Adipose tissue (tissue), 3 donors: Measurements from ENCODE around the gene DCDC2B. TPM values are rescaled to one million over a fixed set of nuclear protein-coding genes. Genes with fewer than 3 reads are reported as not detected.

Experiments used
- H3K27ac ChIP-seq: one replicate; pipeline ENCODE4 v1.5.1; 2013; ENCODE audit warnings: low read depth, low read length
- WGBS, 3 donors: extraction: QIAGEN DNeasy Blood & Tissue Kit; methylation state at CpG; one replicate each; pipeline ENCODE4 v1.1.7; 2013; 5-methylcytosine and 5-hydroxymethylcytosine counted together
- polyA plus RNA-seq, 3 donors: library from polyadenylated mRNA; stranded (reverse); fragments of 200-250 nt; gene quantifications; one replicate each; pipeline ENCODE4 v1.2.3, GENCODE V29; 2013
- donor health status: healthy with polysubstance abuse.
- donor health status: Bipolar disorder and iron deficiency.
- donor health status: healthy.

DCDC2B gene
- polyA plus RNA-seq, 3 donors = not detected

- H3K27ac ChIP-seq = no peak overlapping the region
- 93 to 98% (median 94%) methylated on average over 6 of the region's 6 CpGs for WGBS, 3 donors
These were observed 13.9 kb upstream of the DCDC2B start for GRCh38 chr1:32194984-32195383.

GRCh38 chr1:32195531-32195930 is 13.4 kb upstream of the DCDC2B start:
- WGBS, 3 donors = 83 to 93% (median 85%) methylated on average over 3 of the region's 3 CpGs
- no peak overlapping the region for H3K27ac ChIP-seq

- H3K27ac ChIP-seq = no peak overlapping the region
These were observed 12.7 kb upstream of the DCDC2B start for GRCh38 chr1:32195972-32196823.

- WGBS, 3 donors = 79 to 93% (median 92%) methylated on average over 1 of the region's 1 CpG
- H3K27ac ChIP-seq = no peak overlapping the region
These were observed 11.8 kb upstream of the DCDC2B start for GRCh38 chr1:32197074-32197473.

GRCh38 chr1:32197837-32198236 is 11.1 kb upstream of the DCDC2B start:
- no peak overlapping the region for H3K27ac ChIP-seq
- 54 to 80% (median 61%) methylated on average over 6 of the region's 6 CpGs for WGBS, 3 donors

GRCh38 chr1:32198237-32199042 is 10.4 kb upstream of the DCDC2B start:
- H3K27ac ChIP-seq = no peak overlapping the region
- WGBS, 3 donors = 74 to 86% (median 83%) methylated on average over 3 of the region's 3 CpGs

GRCh38 chr1:32199043-32199716 is 9.7 kb upstream of the DCDC2B start:
- 53 to 72% (median 67%) methylated on average over 4 of the region's 4 CpGs for WGBS, 3 donors
- no peak overlapping the region for H3K27ac ChIP-seq

- WGBS, 3 donors = 18 to 49% (median 48%) methylated on average over 6 of the region's 6 CpGs
These were observed 9.2 kb upstream of the DCDC2B start for GRCh38 chr1:32199717-32200072.

GRCh38 chr1:32200226-32201010 is 8.5 kb upstream of the DCDC2B start, which contains the start of gene CCDC28B:
Gene CCDC28B (plus strand): TSS chr1:32200595. CDS start chr1:32201936, 1,341 bp downstream.
- 0 to 1% (median 1%) methylated on average over 34 of the region's 34 CpGs for WGBS, 3 donors
- peak within 1 kb of the TSS; percentile 15 for H3K27ac ChIP-seq

More at GRCh38 chr1:32199717-32200072, 9.2 kb upstream of the DCDC2B start:
- H3K27ac ChIP-seq = no peak overlapping the region

- 1 to 3% (median 2%) methylated on average over 26 of the region's 26 CpGs for WGBS, 3 donors
- H3K27ac ChIP-seq = no peak overlapping the region
These were observed 7.7 kb upstream of the DCDC2B start for GRCh38 chr1:32201011-32201855.

- no peak overlapping the region for H3K27ac ChIP-seq
- 24 to 54% (median 39%) methylated on average over 26 of the region's 26 CpGs for WGBS, 3 donors
These were observed 3.9 kb upstream of the DCDC2B start for GRCh38 chr1:32204943-32205361.

GRCh38 chr1:32205401-32206370 is 3.2 kb upstream of the DCDC2B start, which contains the start of gene IQCC:
Gene IQCC (plus strand): TSS chr1:32205671. CDS start chr1:32205682, 11 bp downstream.
- 1 to 3% (median 3%) methylated on average over 67 to 77 of the region's 77 CpGs for WGBS, 3 donors

GRCh38 chr1:32208469-32208868 is 420 bp upstream of the DCDC2B start:
- no peak overlapping the region for H3K27ac ChIP-seq
- 86 to 90% (median 88%) methylated on average over 6 of the region's 6 CpGs for WGBS, 3 donors

More at GRCh38 chr1:32205401-32206370, 3.2 kb upstream of the DCDC2B start, which contains the start of gene IQCC:
- H3K27ac ChIP-seq = no peak within 1 kb of the TSS

- WGBS, 3 donors = 75% methylated on average over 10 of the region's 10 CpGs
- no peak overlapping the region for H3K27ac ChIP-seq
These were observed 7.0 kb downstream of the DCDC2B start for GRCh38 chr1:32215629-32216480.

GRCh38 chr1:32216566-32216965 is 7.7 kb downstream of the DCDC2B start:
- 76 to 86% (median 79%) methylated on average over 5 of the region's 5 CpGs for WGBS, 3 donors
- no peak overlapping the region for H3K27ac ChIP-seq
